Activated CD8-positive, alpha-beta T cell treated with anti-CD3 and anti-CD28 coated beads, Interleukin-2, amount 10 ng/mL, durations not matched to agents 7 days and 5 days (primary cell): ENCODE data around the gene PITPNM3. TPM values are rescaled to one million over a fixed set of nuclear protein-coding genes. Genes with fewer than 3 reads are reported as not detected.
A peak's percentile ranks its signal among the peaks of the same experiment; 100 is the strongest.

Experiments
- ATAC-seq: fragments of 150-1000 bp; cut with Tn5 transposase; one replicate; pipeline ENCODE4 v1.10.0; 2021; ENCODE audit warnings: moderate library complexity
- CTCF ChIA-PET: fragments of 350-600 bp; sonication (Branson Sonifier 250); formaldehyde crosslinking; loops from one replicate; lab custom pipeline; 2021; ENCODE audit warnings: antibody characterized with exemption; lab: Charles Lee
- POLR2A ChIA-PET: fragments of 350-600 bp; sonication (Branson Sonifier 250); formaldehyde crosslinking; loops from one replicate; lab custom pipeline; 2021; ENCODE audit warnings: antibody characterized with exemption; lab: Charles Lee
- DNase-seq: peaks from one replicate; pipeline ENCODE4 v3.0.0-alpha.2; 2020
- H3K27ac Mint-ChIP-seq: one replicate; pipeline ENCODE4 v1.8.0; 2021; ENCODE audit warnings: mild to moderate bottlenecking, mixed read lengths
- H3K27me3 Mint-ChIP-seq: one replicate; pipeline ENCODE4 v1.8.0; 2021; ENCODE audit warnings: low read depth, mixed read lengths
- H3K36me3 Mint-ChIP-seq: one replicate; pipeline ENCODE4 v1.8.0; 2021; ENCODE audit warnings: low read depth, mixed read lengths
- H3K4me1 Mint-ChIP-seq: one replicate; pipeline ENCODE4 v1.8.0; 2021; ENCODE audit warnings: low read depth, mixed read lengths
- H3K4me3 Mint-ChIP-seq: one replicate; pipeline ENCODE4 v1.8.0; 2021; ENCODE audit warnings: mild to moderate bottlenecking, mixed read lengths
- H3K9me3 Mint-ChIP-seq: one replicate; pipeline ENCODE4 v1.8.0; 2022; ENCODE audit warnings: mixed read lengths; ENCODE audit not compliant: insufficient read depth
- total RNA-seq, 2 experiments: library from RNA; stranded (reverse); gene quantifications; one replicate each; pipeline ENCODE4 v1.2.3, GENCODE V29; 2021

Gene PITPNM3
- total RNA-seq, 2 experiments from 2014 or later: 0.68 to 0.71 TPM

DNA sequence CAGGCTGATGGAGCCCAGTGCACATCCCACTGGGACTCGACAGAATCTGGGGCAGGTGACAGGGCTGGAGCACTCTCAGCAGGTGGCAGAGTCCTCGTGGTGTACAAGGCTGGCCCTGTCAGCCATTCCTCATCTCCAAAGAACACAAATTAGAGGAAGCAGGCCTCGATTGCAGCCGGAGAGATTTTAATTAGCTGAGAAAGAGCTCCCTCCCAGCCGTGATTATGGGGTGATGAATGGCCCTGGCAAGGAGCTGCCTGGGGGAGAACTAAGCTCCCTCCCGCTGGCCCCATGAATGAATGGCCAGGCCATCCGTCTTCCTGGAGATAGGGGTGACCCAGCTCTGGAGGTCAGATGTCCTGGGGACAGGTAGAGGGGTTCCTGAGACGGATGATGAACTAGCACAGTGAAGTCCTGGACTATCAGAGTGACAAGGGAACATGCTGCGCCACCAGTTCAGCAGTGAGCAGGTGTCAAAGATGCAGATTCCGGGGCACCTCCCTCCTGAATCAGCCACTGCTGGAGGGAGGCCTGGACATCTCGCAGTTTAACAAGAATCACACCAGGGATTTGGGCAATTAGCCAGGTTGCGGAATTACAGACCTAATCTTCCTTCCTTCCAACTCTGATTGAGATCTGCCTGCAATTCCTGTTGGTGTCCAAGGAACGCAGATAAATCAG, 76.6 kb downstream of the PITPNM3 start:
- ChIA-PET POLR2A (no interaction called here), CTCF (no interaction called here)
- H3K27me3 Mint-ChIP-seq: no peaks in the 10 kb centered on the region
- ATAC-seq (no peak), DNase-seq (no peak)
- no peaks in the 10 kb centered on the region for H3K36me3 Mint-ChIP-seq
- H3K4me1 Mint-ChIP-seq: no peaks in the 10 kb centered on the region
- H3K9me3 Mint-ChIP-seq: no peaks in the 10 kb centered on the region
- H3K4me3 Mint-ChIP-seq: no peak overlapping the region
- no peak overlapping the region for H3K27ac Mint-ChIP-seq

DNA sequence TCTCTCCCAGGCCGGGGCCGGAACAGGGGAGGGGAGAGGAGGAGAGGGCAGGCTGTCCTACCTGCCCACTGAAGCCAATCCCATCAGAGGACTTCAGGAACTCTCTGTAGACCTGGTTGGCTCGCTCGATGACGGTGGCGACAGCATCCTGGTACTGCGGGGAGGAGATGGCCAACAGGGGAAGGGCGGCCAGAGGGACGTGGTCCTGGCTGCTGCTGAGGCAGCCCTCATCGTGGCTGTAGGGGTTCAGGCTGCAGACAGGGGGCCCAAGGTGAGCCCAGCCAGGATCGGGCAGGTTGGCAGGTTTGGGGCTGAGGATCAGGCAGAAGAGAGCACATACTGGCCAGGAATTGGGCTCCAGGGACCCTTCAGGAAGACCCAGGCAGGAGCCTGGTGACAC, 77.9 kb downstream of the PITPNM3 start:
- Mint-ChIP-seq H3K4me3 (no peak overlapping the region), H3K9me3 (no peaks in the 10 kb centered on the region), H3K36me3 (no peaks in the 10 kb centered on the region), H3K4me1 (no peaks in the 10 kb centered on the region), H3K27me3 (no peaks in the 10 kb centered on the region), H3K27ac (no peak overlapping the region)
- ChIA-PET CTCF (no interaction called here), POLR2A (no interaction called here)
- ATAC-seq: no peak
- no peak for DNase-seq

DNA sequence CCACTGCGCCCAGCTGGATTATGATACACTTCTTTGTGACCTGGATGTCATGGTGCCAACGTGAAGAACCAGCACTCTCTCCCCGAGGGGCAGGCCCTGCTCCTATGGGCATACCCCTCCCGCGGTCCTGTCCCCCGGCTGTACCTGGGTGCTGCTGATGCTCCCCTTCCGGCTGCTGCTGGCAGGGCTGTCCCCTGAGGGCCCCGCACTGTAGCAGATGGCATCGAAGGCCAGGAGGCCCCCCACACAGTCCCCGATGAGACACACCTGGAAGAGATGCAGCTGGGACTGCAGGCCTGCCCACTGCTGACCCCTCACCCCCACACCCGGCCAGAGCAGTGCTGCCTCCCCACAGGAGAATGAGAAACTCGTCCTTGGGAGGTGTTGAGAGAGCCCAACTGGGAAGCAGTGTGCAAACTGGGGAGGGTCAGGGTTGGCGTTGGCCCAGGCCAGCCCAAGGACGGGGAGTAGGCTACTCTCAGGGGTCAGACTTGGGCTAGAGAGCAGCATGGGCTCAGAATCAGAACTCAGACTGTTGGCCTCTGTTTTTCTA, 78.4 kb downstream of the PITPNM3 start:
- DNase-seq (no peak), ATAC-seq (no peak)
- Mint-ChIP-seq H3K36me3 (no peaks in the 10 kb centered on the region), H3K27me3 (no peaks in the 10 kb centered on the region), H3K4me3 (no peak overlapping the region), H3K4me1 (no peaks in the 10 kb centered on the region), H3K27ac (no peak overlapping the region), H3K9me3 (no peaks in the 10 kb centered on the region)
- ChIA-PET POLR2A (no interaction called here), CTCF (no interaction called here)

DNA sequence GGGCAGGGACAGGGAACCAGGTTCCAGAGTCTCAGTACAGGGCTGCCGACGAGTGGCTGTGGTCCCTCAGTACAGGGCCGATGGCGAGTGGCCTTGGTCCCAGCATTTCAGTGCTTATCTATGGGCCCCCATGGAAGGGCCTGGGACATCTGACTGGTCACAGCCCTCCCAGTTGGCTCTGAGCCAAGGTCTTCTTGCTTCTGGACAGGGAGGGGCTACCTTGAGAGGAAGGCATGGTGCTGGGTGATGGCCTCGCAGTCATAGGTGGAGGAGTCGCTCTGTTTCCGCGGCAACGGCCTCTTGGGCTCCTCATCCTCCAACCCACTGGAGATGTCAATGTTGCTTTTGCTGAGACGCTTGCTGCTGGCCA, 79.6 kb downstream of the PITPNM3 start:
- Mint-ChIP-seq H3K36me3 (no peaks in the 10 kb centered on the region), H3K4me1 (no peaks in the 10 kb centered on the region), H3K27me3 (no peaks in the 10 kb centered on the region), H3K9me3 (no peaks in the 10 kb centered on the region), H3K4me3 (no peak overlapping the region), H3K27ac (no peak overlapping the region)
- DNase-seq: no peak
- ChIA-PET POLR2A (no interaction called here), CTCF (no interaction called here)
- no peak for ATAC-seq

DNA sequence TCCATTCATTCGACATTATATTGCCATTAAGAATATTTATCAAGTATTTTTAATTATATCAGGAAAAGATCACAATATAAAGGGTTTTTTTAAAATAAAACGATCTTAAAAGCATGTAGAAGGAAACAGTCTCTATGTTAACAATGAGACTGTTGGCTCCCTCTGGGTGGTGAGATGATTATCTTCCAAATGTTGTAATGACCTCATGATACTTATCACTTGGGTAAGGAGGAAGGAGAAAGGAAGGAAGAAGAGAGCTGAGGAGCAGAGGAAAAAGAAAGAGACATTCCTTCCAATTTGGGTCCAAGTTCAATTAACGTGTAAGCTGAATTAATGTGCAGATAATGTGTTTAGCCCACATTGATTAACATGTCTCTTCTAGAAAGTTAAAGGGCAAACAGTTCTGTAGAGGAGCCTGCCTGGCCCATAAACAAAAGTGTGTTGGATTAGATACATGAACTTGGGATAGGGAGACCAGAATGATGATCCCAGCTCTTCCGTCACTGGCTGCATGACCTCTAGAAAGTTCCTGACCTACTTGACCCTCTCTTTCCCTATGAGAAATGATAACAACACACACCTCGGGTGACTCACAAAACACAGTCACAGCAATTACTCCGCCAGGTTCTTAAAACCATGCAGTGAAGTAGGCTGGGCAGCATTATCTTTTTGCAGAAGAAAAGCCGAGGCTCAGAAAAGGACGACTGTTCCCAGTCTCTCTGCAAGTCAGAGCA, 80.1 kb downstream of the PITPNM3 start:
- ChIA-PET POLR2A (no interaction called here), CTCF (no interaction called here)
- ATAC-seq: no peak
- no peak overlapping the region for H3K4me3 Mint-ChIP-seq
- H3K36me3 Mint-ChIP-seq: no peaks in the 10 kb centered on the region
- H3K27me3 Mint-ChIP-seq: no peaks in the 10 kb centered on the region
- no peak overlapping the region for H3K27ac Mint-ChIP-seq
- no peaks in the 10 kb centered on the region for H3K4me1 Mint-ChIP-seq
- DNase-seq: no peak
- H3K9me3 Mint-ChIP-seq: no peaks in the 10 kb centered on the region

DNA sequence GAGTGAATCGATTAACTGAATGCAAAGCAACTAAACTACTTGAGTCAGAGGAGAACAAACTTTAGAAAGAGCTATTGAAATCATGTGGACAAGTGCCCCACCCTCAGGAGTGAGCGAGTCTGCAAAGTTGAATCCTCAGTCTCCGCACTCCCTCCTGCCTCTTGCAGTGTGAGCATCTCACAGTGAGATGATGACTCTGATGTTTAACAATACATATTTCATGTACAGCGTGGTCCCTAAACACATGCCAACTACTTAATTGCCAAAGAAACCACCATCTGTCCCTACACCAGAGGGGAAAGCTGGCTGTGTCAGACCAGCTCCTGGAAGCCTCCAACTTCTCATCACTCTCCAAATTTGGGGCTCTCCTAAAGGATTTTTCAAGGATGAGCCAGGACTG, 80.9 kb downstream of the PITPNM3 start:
- no peaks in the 10 kb centered on the region for H3K36me3 Mint-ChIP-seq
- ChIA-PET CTCF (interaction anchor here (1.7 kb wide), 1 partner anchor 173 kb away, joined by 7 read pairs; no protein-coding TSS in a partner anchor), POLR2A (no interaction called here)
- no peaks in the 10 kb centered on the region for H3K9me3 Mint-ChIP-seq
- H3K27me3 Mint-ChIP-seq: no peaks in the 10 kb centered on the region
- DNase-seq (no peak), ATAC-seq (no peak)
- H3K4me3 Mint-ChIP-seq: no peak overlapping the region
- no peak overlapping the region for H3K27ac Mint-ChIP-seq
- H3K4me1 Mint-ChIP-seq: no peaks in the 10 kb centered on the region

DNA sequence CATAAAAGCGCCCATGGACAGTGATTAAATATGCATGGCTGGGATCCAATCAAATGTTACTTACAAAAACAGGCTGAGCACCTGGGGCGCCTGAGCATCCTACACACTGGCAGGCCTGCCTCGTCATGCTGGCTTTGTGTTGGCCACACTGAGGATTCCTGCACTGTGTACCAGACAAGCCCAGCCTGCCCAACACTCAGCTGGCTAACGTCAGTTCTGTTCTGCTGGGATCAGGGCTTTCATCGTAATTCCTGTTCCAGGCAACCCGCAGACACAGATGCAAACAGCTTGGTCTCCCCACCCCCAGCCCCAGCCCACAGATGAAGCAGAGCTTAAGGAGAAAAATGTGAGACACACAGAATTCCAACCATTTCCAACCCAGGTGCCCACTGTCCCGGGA, 81.4 kb downstream of the PITPNM3 start:
- Mint-ChIP-seq H3K4me3 (no peak overlapping the region), H3K4me1 (no peaks in the 10 kb centered on the region), H3K27me3 (no peaks in the 10 kb centered on the region), H3K27ac (no peak overlapping the region), H3K9me3 (no peaks in the 10 kb centered on the region), H3K36me3 (no peaks in the 10 kb centered on the region)
- ChIA-PET POLR2A (no interaction called here), CTCF (interaction anchor here (1.7 kb wide), 1 partner anchor 174 kb away, joined by 7 read pairs; no protein-coding TSS in a partner anchor)
- ATAC-seq: no peak
- no peak for DNase-seq

DNA sequence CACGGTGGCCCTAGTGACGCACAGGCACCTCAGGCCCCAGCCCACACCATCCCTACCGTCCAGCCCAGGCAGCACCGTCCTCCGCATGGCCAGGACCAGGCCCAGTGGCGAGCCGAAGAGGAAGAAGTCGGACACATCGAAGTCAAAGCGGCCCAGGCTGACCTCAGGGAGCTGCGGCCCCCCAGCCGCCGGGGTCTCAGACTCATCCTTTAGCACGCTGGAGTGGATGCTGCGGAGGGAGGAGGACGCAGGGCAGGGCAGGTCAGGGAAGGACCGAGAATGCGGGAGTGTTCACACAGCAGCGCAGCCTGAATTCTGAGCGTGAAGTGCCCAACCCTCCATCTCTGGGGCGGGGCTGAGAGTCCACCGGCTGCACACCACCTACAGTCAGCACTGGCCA, 82.0 kb downstream of the PITPNM3 start:
- H3K27me3 Mint-ChIP-seq: no peaks in the 10 kb centered on the region
- ChIA-PET POLR2A (no interaction called here), CTCF (interaction anchor here (0.6 to 1.7 kb wide), 3 partner anchors 114 to 227 kb away, joined by 3 to 7 read pairs (median 5); no protein-coding TSS in a partner anchor)
- no peaks in the 10 kb centered on the region for H3K36me3 Mint-ChIP-seq
- DNase-seq: no peak
- H3K4me3 Mint-ChIP-seq: no peak overlapping the region
- H3K9me3 Mint-ChIP-seq: no peaks in the 10 kb centered on the region
- no peak for ATAC-seq
- H3K27ac Mint-ChIP-seq: no peak overlapping the region
- H3K4me1 Mint-ChIP-seq: no peaks in the 10 kb centered on the region

DNA sequence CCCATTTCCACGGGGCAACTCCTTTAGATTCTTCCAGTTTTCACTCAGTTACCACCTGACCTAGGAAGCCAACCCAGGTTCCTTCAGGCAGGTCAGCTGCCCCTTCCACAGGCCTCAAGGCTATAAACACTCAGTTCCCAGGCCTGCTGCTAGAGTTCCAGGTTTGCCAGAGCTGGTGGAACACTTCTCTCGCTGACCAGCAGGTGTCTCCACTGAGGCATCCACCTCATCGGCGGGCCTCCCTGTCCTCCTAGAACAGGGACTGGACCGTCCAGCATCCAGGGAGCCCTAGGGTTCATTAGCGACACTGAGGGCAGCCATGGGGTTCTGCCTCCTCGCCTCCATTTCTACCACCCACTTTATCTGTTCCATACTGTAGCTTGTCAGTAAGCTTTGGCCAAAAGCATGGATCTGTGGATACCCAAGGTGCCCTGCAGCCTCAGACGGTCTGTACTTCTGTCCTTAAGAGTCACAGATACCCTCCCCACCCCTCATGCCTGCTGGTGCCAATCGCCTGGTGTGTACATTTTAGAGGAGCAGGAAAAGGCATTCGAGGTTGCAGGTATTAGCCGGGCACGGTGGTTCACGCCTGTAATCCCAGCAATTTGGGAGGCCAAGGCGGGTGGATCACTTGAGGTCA, 83.1 kb downstream of the PITPNM3 start:
- no peak overlapping the region for H3K4me3 Mint-ChIP-seq
- DNase-seq (peak; percentile 75), ATAC-seq (peak; percentile 80)
- H3K4me1 Mint-ChIP-seq: no peaks in the 10 kb centered on the region
- CTCF ChIA-PET: interaction anchor here (0.5 to 3.6 kb wide), 28 partner anchors 10 to 987 kb away, joined by 3 to 24 read pairs (median 4); partner anchors contain the start of genes C17orf100, DERL2, MED31 and MIS12
- POLR2A ChIA-PET: interaction anchor here (1.3 kb wide), 1 partner anchor 178 kb away, joined by 5 read pairs; the partner anchor contains the start of genes C17orf100 and MED31
- no peak overlapping the region for H3K27ac Mint-ChIP-seq
- no peaks in the 10 kb centered on the region for H3K36me3 Mint-ChIP-seq
- no peaks in the 10 kb centered on the region for H3K9me3 Mint-ChIP-seq
- H3K27me3 Mint-ChIP-seq: no peaks in the 10 kb centered on the region

DNA sequence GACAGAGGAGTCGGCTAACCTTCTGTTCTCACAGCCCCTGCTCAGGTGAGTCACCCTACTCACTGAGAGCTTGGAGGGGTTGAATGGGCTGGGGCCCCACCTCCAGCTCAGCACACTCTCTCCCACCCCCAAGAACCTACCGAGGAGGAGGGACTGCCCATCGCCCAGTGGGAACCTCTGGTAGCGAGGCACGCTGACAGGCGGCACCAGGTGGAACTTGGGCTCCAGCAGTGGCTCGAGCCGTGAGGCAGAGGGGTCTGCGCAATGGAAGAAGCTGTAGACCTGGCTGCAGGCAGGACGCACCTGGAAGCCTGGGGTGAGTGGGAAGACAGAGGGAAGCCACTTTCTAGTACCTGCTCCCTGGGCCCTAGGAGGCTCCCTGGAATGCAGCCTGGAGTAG, 83.8 kb downstream of the PITPNM3 start:
- ATAC-seq (no peak), DNase-seq (no peak)
- Mint-ChIP-seq H3K9me3 (no peaks in the 10 kb centered on the region), H3K27ac (no peak overlapping the region), H3K36me3 (no peaks in the 10 kb centered on the region), H3K4me1 (no peaks in the 10 kb centered on the region), H3K27me3 (no peaks in the 10 kb centered on the region), H3K4me3 (no peak overlapping the region)
- ChIA-PET POLR2A (interaction anchor here (1.3 kb wide), 1 partner anchor 179 kb away, joined by 5 read pairs; the partner anchor contains the start of genes C17orf100 and MED31), CTCF (interaction anchor here (0.5 to 3.6 kb wide), 23 partner anchors 9 to 986 kb away, joined by 3 to 24 read pairs (median 3); partner anchors contain the start of genes DERL2 and MIS12)

DNA sequence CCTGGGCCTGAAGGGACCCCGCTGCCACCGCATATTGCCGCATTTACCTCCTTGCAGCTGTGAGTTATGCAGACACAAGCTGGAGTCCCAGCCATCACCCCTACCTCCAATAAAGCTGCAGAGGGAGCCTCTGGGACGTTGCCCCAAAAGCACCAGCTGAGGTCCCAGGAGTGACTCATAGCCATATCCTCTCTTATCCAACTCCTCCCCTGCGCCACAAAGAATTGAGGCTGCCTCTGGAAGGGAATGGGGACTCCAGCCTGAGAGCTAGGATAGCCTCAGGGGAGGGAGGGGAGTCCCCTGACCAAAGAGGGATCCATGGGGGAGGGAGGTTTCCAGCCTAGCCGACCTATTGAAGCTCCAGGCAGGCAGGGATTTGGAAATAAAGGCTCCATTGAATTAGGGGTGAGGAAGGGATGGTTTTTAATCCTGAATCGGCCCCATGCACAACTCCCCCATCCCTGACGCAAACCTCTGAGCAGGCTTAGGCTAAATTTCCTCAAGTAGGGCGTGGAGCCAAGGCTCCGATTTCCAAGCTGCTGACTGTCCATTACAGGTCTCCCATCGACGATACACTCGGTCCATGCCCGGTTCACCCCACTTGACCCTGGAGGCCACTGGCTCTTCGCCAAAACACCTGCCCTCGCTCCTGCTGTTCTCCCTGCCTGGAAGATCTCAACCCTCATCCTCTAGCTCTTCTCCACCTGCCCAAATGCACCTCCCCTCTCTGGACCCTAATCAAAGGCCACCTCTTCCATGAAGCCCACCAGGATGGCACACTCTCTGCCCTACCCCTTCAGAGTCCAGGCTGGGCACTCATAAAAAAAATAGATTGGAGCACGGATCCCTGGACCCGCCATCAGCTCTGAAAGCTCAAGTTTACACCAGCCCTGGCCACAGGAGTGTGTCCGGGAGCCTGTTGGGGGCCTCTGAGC, 84.6 kb downstream of the PITPNM3 start:
- Mint-ChIP-seq H3K4me3 (no peak overlapping the region), H3K9me3 (no peaks in the 10 kb centered on the region), H3K27me3 (no peaks in the 10 kb centered on the region), H3K27ac (no peak overlapping the region), H3K36me3 (no peaks in the 10 kb centered on the region), H3K4me1 (no peaks in the 10 kb centered on the region)
- POLR2A ChIA-PET: interaction anchor here (1.3 kb wide), 1 partner anchor 179 kb away, joined by 5 read pairs; the partner anchor contains the start of genes C17orf100 and MED31
- no peak for DNase-seq
- CTCF ChIA-PET: interaction anchor here (0.6 to 3.6 kb wide), 9 partner anchors 8 to 177 kb away, joined by 3 to 24 read pairs (median 5); no protein-coding TSS in a partner anchor
- ATAC-seq: no peak
